HepG2 (cell line): ENCODE data around the gene MYLK. TPM values are rescaled to one million over a fixed set of nuclear protein-coding genes. Genes with fewer than 3 reads are reported as not detected.

Source experiments
- ATAC-seq: fragments of 200-7000 bp; cut with Tn5 transposase; 3 replicates; pipeline ENCODE4 v1.9.1; 2020; ENCODE audit warnings: mild to moderate bottlenecking, moderate library complexity
- BruUV-seq: library from RNA; stranded (reverse); fragments of 400-500 nt; replicated peaks from 2 replicates; lab custom pipeline; 2021; lab: Mats Ljungman, UMichigan
- CTCF ChIA-PET: fragments of 300-600 bp; formaldehyde crosslinking; extraction: SDS; loops from one replicate; lab custom pipeline; 2021; ENCODE audit warnings: low total read pairs, inconsistent platforms, low intra/inter-chr PET ratio; lab: Yijun Ruan, JAX
- POLR2A ChIA-PET: fragments of 350-600 bp; sonication (Branson Sonifier 250); formaldehyde crosslinking; loops from one replicate; lab custom pipeline; 2020; ENCODE audit warnings: antibody characterized with exemption, inconsistent platforms; lab: Yijun Ruan, JAX
- DNase-seq: peaks from one replicate; pipeline ENCODE4 v3.0.0-alpha.2; 2015; ENCODE audit warnings: low spot score
- FAIRE-seq: peaks from 3 replicates; lab custom pipeline; 2011; peaks lifted over from hg19 to GRCh38; lab: Jason Lieb, UNC
- H2AFZ ChIP-seq: one replicate; pipeline ENCODE4 v1.6.1; 2011; ENCODE audit warnings: low read length, inconsistent platforms
- H3K27ac ChIP-seq: fragments of 300-600 bp; 3 replicates; pipeline ENCODE4 v1.8.0; 2011; ENCODE audit warnings: mixed run types, mild to moderate bottlenecking, mixed read lengths, low read length, inconsistent platforms; ENCODE audit not compliant: insufficient read depth; ENCODE audit errors: extremely low read length
- H3K27me3 ChIP-seq, 2 experiments: fragments of 200-600 bp in 1 of 2; 2 replicates in 1 of 2; 3 replicates in 1 of 2; pipeline versions ENCODE4 v1.6.0 to v1.8.0; 2011; ENCODE audit warnings: low read length in 2 of 2, mild to moderate bottlenecking in 2 of 2, moderate library complexity in 2 of 2, inconsistent platforms in 1 of 2; ENCODE audit not compliant: insufficient read depth in 2 of 2, control insufficient read depth in 1 of 2
- H3K36me3 ChIP-seq, 2 experiments: fragments of 200-600 bp in 1 of 2; replicated peaks in 1 of 2; 2 replicates in 1 of 2; 3 replicates in 1 of 2; pipeline versions ENCODE4 v1.5.1 to v1.8.0; 2011; ENCODE audit warnings: low read length in 2 of 2, inconsistent platforms in 1 of 2; ENCODE audit not compliant: insufficient read depth in 2 of 2, control insufficient read depth in 1 of 2
- H3K4me1 ChIP-seq: 2 replicates; pipeline ENCODE4 v1.5.1; 2012; ENCODE audit warnings: low read length, inconsistent platforms; ENCODE audit not compliant: insufficient read depth
- H3K4me2 ChIP-seq: 2 replicates; pipeline ENCODE4 v1.6.0; 2011; ENCODE audit warnings: low read depth, low read length, inconsistent platforms
- H3K4me3 ChIP-seq, 3 experiments: fragments of 200-600 bp in 1 of 3; sonication (generic), shearing (Covaris generic) in 1 of 3; replicated peaks in 1 of 3; 2 replicates each; pipeline ENCODE4 v1.5.1; 2011 to 2016; ENCODE audit warnings: low read length in 3 of 3, inconsistent platforms in 2 of 3, low read depth in 2 of 3, mild to moderate bottlenecking in 2 of 3, control low read depth in 1 of 3, mixed read lengths in 1 of 3; ENCODE audit not compliant: insufficient read depth in 1 of 3
- H3K79me2 ChIP-seq: one replicate; pipeline ENCODE4 v1.6.1; 2011; ENCODE audit warnings: low read length, inconsistent platforms; ENCODE audit not compliant: insufficient read depth
- H3K9ac ChIP-seq: 2 replicates; pipeline ENCODE4 v1.6.0; 2011; ENCODE audit warnings: mild to moderate bottlenecking, low read depth, low read length, inconsistent platforms; ENCODE audit not compliant: insufficient read depth
- H3K9me3 ChIP-seq: 2 replicates; pipeline ENCODE4 v1.5.1; 2012; ENCODE audit warnings: mild to moderate bottlenecking, low read length
- H4K20me1 ChIP-seq: 2 replicates; pipeline ENCODE4 v1.6.0; 2011; ENCODE audit warnings: inconsistent platforms, mild to moderate bottlenecking, low read length, moderate library complexity; ENCODE audit not compliant: insufficient read depth
- DNMT3B ChIP-seq: conservative IDR thresholded peaks from 2 replicates; pipeline ENCODE4 v1.6.1; 2016; ENCODE audit warnings: missing biosample characterization, control low read depth
- GATAD1 ChIP-seq: IDR thresholded peaks from 2 replicates; pipeline ENCODE4 v1.6.1; 2016; ENCODE audit warnings: missing genetic modification reagents, missing compliant biosample characterization
- HOXA7 ChIP-seq: sonication (generic); formaldehyde crosslinking; IDR thresholded peaks from 2 replicates; pipeline ENCODE4 v1.8.1; 2022; ENCODE audit warnings: mild to moderate bottlenecking, missing genetic modification reagents, moderate library complexity
- NR2F6 ChIP-seq, 2 experiments: IDR thresholded peaks; 2 replicates each; pipeline ENCODE4 v1.6.1; 2016; ENCODE audit warnings: antibody characterized with exemption in 1 of 2, mild to moderate bottlenecking in 1 of 2
- PTBP1 ChIP-seq: fragments of 200-400 bp; formaldehyde crosslinking; IDR thresholded peaks from 2 replicates; pipeline ENCODE4 v1.6.1; 2018; ENCODE audit warnings: low read length, low read depth; ENCODE audit not compliant: poor library complexity, severe bottlenecking
- TERF1 ChIP-seq: sonication (generic); formaldehyde crosslinking; IDR thresholded peaks from 2 replicates; pipeline ENCODE4 v1.8.0; 2022; ENCODE audit warnings: mild to moderate bottlenecking, missing genetic modification reagents, moderate library complexity
- ZNF317 ChIP-seq: sonication (generic); formaldehyde crosslinking; IDR thresholded peaks from 2 replicates; pipeline ENCODE4 v1.5.0; 2020; ENCODE audit warnings: mild to moderate bottlenecking, missing genetic modification reagents
- ZNF431 ChIP-seq: sonication (generic); formaldehyde crosslinking; IDR thresholded peaks from 2 replicates; pipeline ENCODE4 v1.9.0; 2022; ENCODE audit warnings: missing genetic modification reagents, low read depth, mild to moderate bottlenecking, borderline replicate concordance
- ZNF562 ChIP-seq: sonication (generic); formaldehyde crosslinking; IDR thresholded peaks from 2 replicates; pipeline ENCODE4 v1.8.0; 2022; ENCODE audit warnings: missing genetic modification reagents, borderline replicate concordance
- WGBS: methylation state at CpG from one replicate; pipeline ENCODE4 v1.1.6; 2017; ENCODE audit warnings: low lambda C conversion rate; 5-methylcytosine and 5-hydroxymethylcytosine counted together
- in situ Hi-C: cut with HindIII; loops from 2 replicates; pipeline ENCODE4 v1.10.0; 2017; ENCODE audit warnings: low pct_unique_long_range_greater_than_20kb; ENCODE audit not compliant: extremely low pct_ligation_motif_present
- intact Hi-C: fragments of 100-400 bp; cut with micrococcal nuclease; formaldehyde crosslinking; loops from one replicate; pipeline ENCODE4 v1.10.0; 2022; ENCODE audit not compliant: unreplicated experiment
- polyA plus RNA-seq, 8 experiments: library from polyadenylated mRNA; depleted of rRNA in 3 of 8; stranded (reverse) in 7 of 8; unstranded in 1 of 8; fragments of >200 nt; fragmentation: Illumina TruSeq in 4 of 8; extraction: Trizol in 4 of 8; gene quantifications; 2 replicates each; pipeline versions ENCODE4 v1.2.1 to v1.2.3, GENCODE V29; 2011 to 2016; ENCODE audit warnings: low read depth in 4 of 8, missing spikeins in 1 of 8, mixed read lengths in 1 of 8; ENCODE audit not compliant: insufficient read depth in 1 of 8
- total RNA-seq, 5 experiments: library from RNA; depleted of rRNA; stranded (reverse); fragments of >200 nt; fragmentation: Illumina TruSeq; extraction: Trizol; gene quantifications; 2 replicates each; pipeline ENCODE4 v1.2.3, GENCODE V29; 2016; ENCODE audit warnings: low read depth in 1 of 5

The MYLK gene
- total and polyA plus RNA-seq, 2 of the 13 experiments (the other 11 are each of a cell fraction or from before 2014, with no cell fraction given) = 10.6 to 34.9 TPM

- no TSS peak for BruUV-seq
- H3K27me3 ChIP-seq = no peaks in the 10 kb centered on the region
- ATAC-seq = no peak
- no peaks in the 10 kb centered on the region for H4K20me1 ChIP-seq
- no peaks in the 10 kb centered on the region for H3K9me3 ChIP-seq
- H3K27ac ChIP-seq = no peak overlapping the region
- H3K79me2 ChIP-seq = peaks cover 42% of the 10 kb centered on the region
- no peak overlapping the region for H3K9ac ChIP-seq
- TF ChIP-seq NR2F6 (IDR thresholded peaks at IDR 0.05) = no peak
- no peak for TF ChIP-seq NR2F6 (CRISPR knock-in tag; IDR thresholded peaks at IDR 0.05)
- TF ChIP-seq ZNF562 (CRISPR knock-in tag) = no peak
- no peak for TF ChIP-seq HOXA7 (CRISPR knock-in tag)
- no peak for TF ChIP-seq GATAD1
- no peak for TF ChIP-seq DNMT3B
- no peak for TF ChIP-seq TERF1 (CRISPR knock-in tag)
- TF ChIP-seq ZNF317 = no peak
- TF ChIP-seq PTBP1 = no peak
- TF ChIP-seq ZNF431 (CRISPR knock-in tag) = no peak
- in situ Hi-C loops (no loop called here), intact Hi-C loops (no loop called here)
- ChIA-PET POLR2A (interaction anchor here (1.3 to 1.4 kb wide), 2 partner anchors 12 to 40 kb away, joined by 5 read pairs; no protein-coding TSS in a partner anchor), CTCF (no interaction called here)
- peaks cover 48% of the 10 kb centered on the region for H3K4me1 ChIP-seq
- 53% methylated on average over 4 of the region's 4 CpGs for WGBS
- H2AFZ ChIP-seq = no peak overlapping the region
- FAIRE-seq = no peak
- peaks cover 10 to 26% of the 10 kb centered on the region in 2 experiments for H3K36me3 ChIP-seq
- DNase-seq = no peak
- H3K4me3 ChIP-seq = no peak overlapping the region
- H3K4me2 ChIP-seq = no peak overlapping the region
These were observed 88.5 kb downstream of the MYLK start for GRCh38 chr3:123795471-123796251.
